Muscle layer of colon (tissue), 2 donors: ENCODE data around the gene FEM1C.

ENCODE experiments used
- H3K27ac ChIP-seq: one replicate; pipeline ENCODE4 v1.7.0; 2013; ENCODE audit warnings: low read depth, mild to moderate bottlenecking, low read length, moderate library complexity
- H3K27me3 ChIP-seq, 2 donors: one replicate each; pipeline ENCODE4 v1.7.0; 2013; ENCODE audit warnings: low read length in 2 of 2, mild to moderate bottlenecking in 2 of 2; ENCODE audit not compliant: insufficient read depth in 2 of 2, control insufficient read depth in 1 of 2
- H3K36me3 ChIP-seq: one replicate; pipeline ENCODE4 v1.7.0; 2013; ENCODE audit warnings: mild to moderate bottlenecking, low read length; ENCODE audit not compliant: insufficient read depth
- H3K4me1 ChIP-seq: one replicate; pipeline ENCODE4 v1.7.0; 2013; ENCODE audit warnings: mild to moderate bottlenecking, low read length; ENCODE audit not compliant: insufficient read depth
- H3K4me3 ChIP-seq, 2 donors: one replicate each; pipeline ENCODE4 v1.7.0; 2013; ENCODE audit warnings: low read length in 2 of 2, low read depth in 1 of 2, mild to moderate bottlenecking in 1 of 2, moderate library complexity in 1 of 2
- H3K9ac ChIP-seq: one replicate; pipeline ENCODE4 v1.7.0; 2013; ENCODE audit warnings: low read length
- H3K9me3 ChIP-seq: one replicate; pipeline ENCODE4 v1.7.0; 2013; ENCODE audit warnings: mild to moderate bottlenecking, low read length
- donor health status: abdominal sarcoma.
- donor health status: Adenocarcinoma of cecum.

The FEM1C gene

GRCh38 chr5:115544436-115545350 lies at the start of gene FEM1C:
Gene FEM1C (minus strand): TSS chr5:115544775. CDS start chr5:115543493, 1,282 bp downstream.
- Histone ChIP-seq H3K36me3 (peaks cover 5% of the 10 kb centered on the region), H3K27me3 (no peaks in the 10 kb centered on the region), H3K27ac (peak within 1 kb of the TSS; percentile 77), H3K9ac (peak within 1 kb of the TSS; percentile 57), H3K9me3 (no peaks in the 10 kb centered on the region), H3K4me1 (peaks cover 23% of the 10 kb centered on the region), H3K4me3 (peak within 1 kb of the TSS; percentile 66 to 93)

- no peaks in the 10 kb centered on the region for H3K36me3 ChIP-seq
- no peaks in the 10 kb centered on the region for H3K27me3 ChIP-seq
- H3K27ac ChIP-seq, result no peak overlapping the region
- H3K9me3 ChIP-seq, result no peaks in the 10 kb centered on the region
- H3K4me3 ChIP-seq, result no peak overlapping the region
- H3K9ac ChIP-seq, result no peak overlapping the region
- peaks cover 6% of the 10 kb centered on the region for H3K4me1 ChIP-seq
Measured at GRCh38 chr5:115589043-115589442, 44.5 kb upstream of the FEM1C start.

GRCh38 chr5:115588640-115589039 lies 44.1 kb upstream of the FEM1C start:
- Histone ChIP-seq H3K9ac (no peak overlapping the region), H3K27me3 (no peaks in the 10 kb centered on the region), H3K4me1 (peaks cover 6% of the 10 kb centered on the region), H3K9me3 (no peaks in the 10 kb centered on the region), H3K27ac (no peak overlapping the region), H3K4me3 (no peak overlapping the region), H3K36me3 (no peaks in the 10 kb centered on the region)

GRCh38 chr5:115586525-115587146 lies 42.1 kb upstream of the FEM1C start:
- no peak overlapping the region for H3K9ac ChIP-seq
- no peak overlapping the region for H3K27ac ChIP-seq
- H3K36me3 ChIP-seq, result no peaks in the 10 kb centered on the region
- no peaks in the 10 kb centered on the region for H3K27me3 ChIP-seq
- no peak overlapping the region for H3K4me3 ChIP-seq
- no peaks in the 10 kb centered on the region for H3K9me3 ChIP-seq
- peaks cover 6% of the 10 kb centered on the region for H3K4me1 ChIP-seq

- Histone ChIP-seq H3K4me3 (no peak overlapping the region), H3K27me3 (no peaks in the 10 kb centered on the region), H3K36me3 (no peaks in the 10 kb centered on the region), H3K9ac (no peak overlapping the region), H3K27ac (no peak overlapping the region), H3K4me1 (peaks cover 6% of the 10 kb centered on the region), H3K9me3 (no peaks in the 10 kb centered on the region)
Measured at GRCh38 chr5:115585265-115585664, 40.7 kb upstream of the FEM1C start.

GRCh38 chr5:115584501-115584900 lies 39.9 kb upstream of the FEM1C start:
- Histone ChIP-seq H3K36me3 (no peaks in the 10 kb centered on the region), H3K4me1 (peaks cover 4% of the 10 kb centered on the region), H3K4me3 (no peak overlapping the region), H3K9me3 (no peaks in the 10 kb centered on the region), H3K9ac (no peak overlapping the region), H3K27me3 (no peaks in the 10 kb centered on the region), H3K27ac (no peak overlapping the region)

GRCh38 chr5:115583474-115583873 lies 38.9 kb upstream of the FEM1C start:
- Histone ChIP-seq H3K27me3 (no peaks in the 10 kb centered on the region), H3K27ac (no peak overlapping the region)

GRCh38 chr5:115580941-115581340 lies 36.4 kb upstream of the FEM1C start:
- Histone ChIP-seq H3K9ac (no peak overlapping the region), H3K36me3 (no peaks in the 10 kb centered on the region), H3K4me3 (no peak overlapping the region), H3K4me1 (no peaks in the 10 kb centered on the region), H3K27me3 (no peaks in the 10 kb centered on the region), H3K27ac (no peak overlapping the region), H3K9me3 (no peaks in the 10 kb centered on the region)

More at GRCh38 chr5:115583474-115583873, 38.9 kb upstream of the FEM1C start:
- Histone ChIP-seq H3K4me3 (no peak overlapping the region), H3K9me3 (no peaks in the 10 kb centered on the region), H3K4me1 (no peaks in the 10 kb centered on the region), H3K9ac (no peak overlapping the region), H3K36me3 (no peaks in the 10 kb centered on the region)

- H3K4me3 ChIP-seq, result no peak overlapping the region
- no peak overlapping the region for H3K9ac ChIP-seq
- H3K27me3 ChIP-seq, result no peaks in the 10 kb centered on the region
- H3K9me3 ChIP-seq, result no peaks in the 10 kb centered on the region
- no peak overlapping the region for H3K27ac ChIP-seq
- no peaks in the 10 kb centered on the region for H3K36me3 ChIP-seq
- no peaks in the 10 kb centered on the region for H3K4me1 ChIP-seq
Measured at GRCh38 chr5:115579747-115580173, 35.2 kb upstream of the FEM1C start.

- H3K9ac ChIP-seq, result no peak overlapping the region
- no peak overlapping the region for H3K4me3 ChIP-seq
- no peak overlapping the region for H3K27ac ChIP-seq
- H3K9me3 ChIP-seq, result no peaks in the 10 kb centered on the region
- no peaks in the 10 kb centered on the region for H3K36me3 ChIP-seq
- H3K27me3 ChIP-seq, result no peaks in the 10 kb centered on the region
- no peaks in the 10 kb centered on the region for H3K4me1 ChIP-seq
Measured at GRCh38 chr5:115579216-115579615, 34.6 kb upstream of the FEM1C start.

GRCh38 chr5:115578657-115579056 lies 34.1 kb upstream of the FEM1C start:
- H3K9ac ChIP-seq, result no peak overlapping the region
- no peak overlapping the region for H3K27ac ChIP-seq
- no peak overlapping the region for H3K4me3 ChIP-seq
- no peaks in the 10 kb centered on the region for H3K9me3 ChIP-seq
- H3K36me3 ChIP-seq, result no peaks in the 10 kb centered on the region
- H3K27me3 ChIP-seq, result no peaks in the 10 kb centered on the region
- no peaks in the 10 kb centered on the region for H3K4me1 ChIP-seq
